OCI-LY1 (cell line): Measurements from ENCODE around the gene FUNDC2.

Experiments
- EZH2 ChIP-seq: fragments of 200-600 bp; sonication (generic), shearing (Covaris generic); IDR thresholded peaks from 2 replicates; pipeline ENCODE4 v1.8.0; 2017; ENCODE audit warnings: borderline replicate concordance, mixed run types, mild to moderate bottlenecking, antibody characterized with exemption, low read length, moderate library complexity, mixed read lengths
- TF ChIP-seq, protein P1 (sequence below): fragments of 200-600 bp; sonication (generic), shearing (Covaris generic); IDR thresholded peaks from 2 replicates; pipeline ENCODE4 v1.5.1; 2017; ENCODE audit warnings: mild to moderate bottlenecking, antibody characterized with exemption, low read length, moderate library complexity, mixed read lengths

GRCh38 chrX:154990496-154990895 lies 36.1 kb upstream of the FUNDC2 start:
- TF ChIP-seq, protein P1, sequence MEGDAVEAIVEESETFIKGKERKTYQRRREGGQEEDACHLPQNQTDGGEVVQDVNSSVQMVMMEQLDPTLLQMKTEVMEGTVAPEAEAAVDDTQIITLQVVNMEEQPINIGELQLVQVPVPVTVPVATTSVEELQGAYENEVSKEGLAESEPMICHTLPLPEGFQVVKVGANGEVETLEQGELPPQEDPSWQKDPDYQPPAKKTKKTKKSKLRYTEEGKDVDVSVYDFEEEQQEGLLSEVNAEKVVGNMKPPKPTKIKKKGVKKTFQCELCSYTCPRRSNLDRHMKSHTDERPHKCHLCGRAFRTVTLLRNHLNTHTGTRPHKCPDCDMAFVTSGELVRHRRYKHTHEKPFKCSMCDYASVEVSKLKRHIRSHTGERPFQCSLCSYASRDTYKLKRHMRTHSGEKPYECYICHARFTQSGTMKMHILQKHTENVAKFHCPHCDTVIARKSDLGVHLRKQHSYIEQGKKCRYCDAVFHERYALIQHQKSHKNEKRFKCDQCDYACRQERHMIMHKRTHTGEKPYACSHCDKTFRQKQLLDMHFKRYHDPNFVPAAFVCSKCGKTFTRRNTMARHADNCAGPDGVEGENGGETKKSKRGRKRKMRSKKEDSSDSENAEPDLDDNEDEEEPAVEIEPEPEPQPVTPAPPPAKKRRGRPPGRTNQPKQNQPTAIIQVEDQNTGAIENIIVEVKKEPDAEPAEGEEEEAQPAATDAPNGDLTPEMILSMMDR, result no peak
- no peak for TF ChIP-seq EZH2
